T-helper 22 cell (primary cell): Measurements from ENCODE around the gene CFAP53.
"Not testable (repeated sequence)": the region's sequence is repeated elsewhere in the genome, so short reads cannot be mapped to it uniquely, and the experiment has no call there.

Source experiments
- DNase-seq: peaks from one replicate; pipeline ENCODE4 v3.0.0-alpha.2; 2020; ENCODE audit warnings: low read depth

CFAP53 gene, protein sequence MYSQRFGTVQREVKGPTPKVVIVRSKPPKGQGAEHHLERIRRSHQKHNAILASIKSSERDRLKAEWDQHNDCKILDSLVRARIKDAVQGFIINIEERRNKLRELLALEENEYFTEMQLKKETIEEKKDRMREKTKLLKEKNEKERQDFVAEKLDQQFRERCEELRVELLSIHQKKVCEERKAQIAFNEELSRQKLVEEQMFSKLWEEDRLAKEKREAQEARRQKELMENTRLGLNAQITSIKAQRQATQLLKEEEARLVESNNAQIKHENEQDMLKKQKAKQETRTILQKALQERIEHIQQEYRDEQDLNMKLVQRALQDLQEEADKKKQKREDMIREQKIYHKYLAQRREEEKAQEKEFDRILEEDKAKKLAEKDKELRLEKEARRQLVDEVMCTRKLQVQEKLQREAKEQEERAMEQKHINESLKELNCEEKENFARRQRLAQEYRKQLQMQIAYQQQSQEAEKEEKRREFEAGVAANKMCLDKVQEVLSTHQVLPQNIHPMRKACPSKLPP

GRCh38 chr18:50266248-50266704 lies at the start of gene CFAP53:
Gene CFAP53, minus strand, starts transcription at chr18:50266495. Its CDS starts 91 bp downstream, at chr18:50266404.
- peak; percentile 70 for DNase-seq

- no peak for DNase-seq
Observed at GRCh38 chr18:50315100-50315871, 49.0 kb upstream of the CFAP53 start.

GRCh38 chr18:50313873-50314460 lies 47.7 kb upstream of the CFAP53 start:
- DNase-seq = no peak

DNA sequence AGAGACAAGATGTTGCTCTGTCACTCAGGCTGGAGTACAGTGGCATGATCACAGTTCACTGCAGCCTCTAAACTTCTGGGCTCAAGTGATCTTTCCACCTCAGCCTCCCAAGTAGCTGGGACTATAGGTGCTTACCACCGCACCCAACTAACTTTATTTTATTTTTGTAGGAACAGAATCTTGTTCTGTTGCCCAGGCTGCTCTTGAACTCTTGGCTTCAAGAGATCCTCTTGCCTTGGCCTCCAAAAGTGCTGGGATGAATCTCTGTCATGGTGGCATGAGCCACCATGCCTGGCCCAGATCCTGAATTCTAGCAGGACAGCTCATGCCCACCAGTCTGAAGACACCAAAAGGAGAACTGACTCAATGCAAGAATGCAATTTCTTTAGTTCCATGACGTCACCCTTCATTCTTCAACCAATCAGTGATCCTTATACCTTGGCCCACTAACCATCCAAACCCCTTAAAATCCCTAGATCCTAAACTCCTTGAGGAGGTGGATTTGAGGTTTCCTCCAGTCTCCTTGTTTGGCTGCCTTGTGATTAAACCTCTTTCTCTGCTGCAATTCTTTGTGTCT lies 46.8 kb upstream of the CFAP53 start:
- no peak for DNase-seq

- no peak for DNase-seq
Observed at GRCh38 chr18:50312296-50313030, 46.2 kb upstream of the CFAP53 start.

DNA sequence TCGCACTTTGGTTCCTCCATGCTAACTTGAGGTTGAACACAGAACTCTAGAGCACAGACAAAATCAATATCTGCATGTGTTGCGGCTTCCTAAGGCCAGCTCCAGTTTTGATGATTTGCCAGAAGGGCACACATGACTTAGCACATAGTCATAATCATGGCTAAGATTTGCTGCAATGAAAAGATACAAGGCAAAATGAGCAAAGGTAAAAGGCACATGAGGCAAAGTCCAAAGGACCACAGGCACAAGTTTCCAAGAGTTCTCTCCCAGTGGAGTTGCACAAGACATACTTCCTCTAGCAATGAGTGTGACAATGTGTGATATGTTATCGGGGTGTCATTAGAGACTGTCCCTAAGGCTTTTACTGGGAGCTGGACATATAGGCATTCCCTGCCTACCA lies 45.4 kb upstream of the CFAP53 start:
- no peak for DNase-seq

- no peak for DNase-seq
Observed at GRCh38 chr18:50310080-50310479, 43.8 kb upstream of the CFAP53 start.

GRCh38 chr18:50308851-50309250 lies 42.6 kb upstream of the CFAP53 start:
- DNase-seq = not testable (repeated sequence)

DNA sequence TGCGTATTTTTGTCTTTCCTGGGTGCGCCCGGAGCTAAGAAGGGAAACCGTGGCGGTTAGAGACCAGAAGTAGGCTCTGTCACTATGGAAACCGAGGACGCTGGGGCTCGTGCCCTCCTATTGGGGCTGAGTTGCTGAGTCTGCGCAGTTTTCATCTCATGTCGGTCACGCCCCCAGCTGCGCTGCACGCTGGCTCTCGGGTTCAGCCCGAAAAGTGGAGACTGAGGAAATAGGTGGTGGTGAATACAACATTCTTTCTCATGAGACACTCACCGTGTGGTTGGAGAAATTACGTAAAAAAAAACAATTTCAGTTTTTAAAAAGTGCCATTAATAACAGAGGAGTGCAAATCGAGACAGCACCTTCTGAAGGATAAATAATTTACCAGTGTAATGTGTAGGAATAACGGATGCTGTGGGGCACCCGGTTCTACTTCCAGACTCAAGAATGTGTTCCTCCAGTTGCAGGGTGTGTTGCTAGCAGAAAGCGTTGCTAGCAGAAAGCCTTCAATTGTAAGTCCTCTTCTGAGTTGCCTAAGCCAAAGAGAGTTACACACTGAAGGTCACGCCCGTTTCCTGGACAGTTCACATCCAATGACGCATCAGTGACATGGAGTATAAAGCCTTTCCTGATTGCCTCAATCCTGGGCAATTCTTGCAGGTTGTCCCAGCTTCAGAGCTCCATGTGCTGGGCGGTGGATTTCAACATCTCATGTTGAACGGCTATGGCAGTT lies 41.6 kb upstream of the CFAP53 start:
- DNase-seq = peak; percentile 82

DNA sequence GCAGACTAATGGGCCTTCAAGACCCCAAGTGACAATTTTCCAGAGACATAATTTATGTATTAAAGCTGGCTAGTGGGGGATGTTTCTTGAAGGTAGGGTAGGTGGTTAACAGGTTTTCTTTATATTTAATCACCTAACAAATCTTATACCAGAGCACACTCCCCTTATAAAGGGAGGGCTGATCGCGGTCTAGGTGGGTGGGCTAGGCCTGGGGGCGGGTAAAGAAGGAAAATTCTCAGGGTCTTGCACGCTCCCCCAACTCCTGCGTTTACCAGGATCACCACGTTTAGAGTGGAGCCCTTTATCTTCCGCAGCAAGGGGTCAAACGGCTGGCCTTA lies 41.1 kb upstream of the CFAP53 start:
- DNase-seq = no peak

- no peak for DNase-seq
Observed at GRCh38 chr18:50306944-50307343, 40.6 kb upstream of the CFAP53 start.

GRCh38 chr18:50301074-50301473 lies 34.8 kb upstream of the CFAP53 start:
- no peak for DNase-seq

DNA sequence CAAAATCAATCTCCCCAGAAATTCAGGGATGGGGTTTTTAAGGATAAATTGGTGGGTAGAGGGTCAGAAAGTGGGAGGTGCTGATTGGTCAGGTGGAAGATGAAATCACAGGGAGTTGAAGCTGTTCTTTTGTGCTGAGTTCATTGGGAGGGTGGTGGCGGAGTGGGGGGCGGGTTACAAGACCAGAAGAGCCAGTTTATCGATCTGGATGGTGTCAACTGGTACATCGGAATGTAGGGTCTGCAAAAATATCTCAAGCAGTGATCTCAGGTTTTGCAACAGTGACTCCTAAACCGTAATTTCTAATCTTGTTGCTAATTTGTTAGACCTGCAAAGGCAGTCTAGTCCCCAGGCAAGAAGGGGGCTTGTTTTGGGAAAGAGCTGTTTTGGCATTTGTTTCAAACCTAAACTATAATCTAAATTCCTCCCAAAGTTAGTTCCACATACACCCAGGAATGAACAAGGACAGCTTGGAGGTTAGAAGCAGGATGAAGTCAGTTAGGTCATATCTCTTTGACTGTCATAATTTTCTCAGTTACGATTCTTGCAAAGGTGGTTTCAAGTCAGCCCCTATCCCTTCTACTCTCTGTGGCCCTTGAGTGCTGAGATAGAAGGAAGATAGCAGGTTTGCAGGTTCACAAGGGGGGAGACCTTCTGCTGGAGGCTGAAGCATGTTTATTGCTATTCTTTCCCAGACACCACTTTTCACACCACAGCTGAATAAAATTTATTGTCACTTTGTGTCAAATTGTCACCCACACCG lies 33.5 kb upstream of the CFAP53 start:
- no peak for DNase-seq

DNA sequence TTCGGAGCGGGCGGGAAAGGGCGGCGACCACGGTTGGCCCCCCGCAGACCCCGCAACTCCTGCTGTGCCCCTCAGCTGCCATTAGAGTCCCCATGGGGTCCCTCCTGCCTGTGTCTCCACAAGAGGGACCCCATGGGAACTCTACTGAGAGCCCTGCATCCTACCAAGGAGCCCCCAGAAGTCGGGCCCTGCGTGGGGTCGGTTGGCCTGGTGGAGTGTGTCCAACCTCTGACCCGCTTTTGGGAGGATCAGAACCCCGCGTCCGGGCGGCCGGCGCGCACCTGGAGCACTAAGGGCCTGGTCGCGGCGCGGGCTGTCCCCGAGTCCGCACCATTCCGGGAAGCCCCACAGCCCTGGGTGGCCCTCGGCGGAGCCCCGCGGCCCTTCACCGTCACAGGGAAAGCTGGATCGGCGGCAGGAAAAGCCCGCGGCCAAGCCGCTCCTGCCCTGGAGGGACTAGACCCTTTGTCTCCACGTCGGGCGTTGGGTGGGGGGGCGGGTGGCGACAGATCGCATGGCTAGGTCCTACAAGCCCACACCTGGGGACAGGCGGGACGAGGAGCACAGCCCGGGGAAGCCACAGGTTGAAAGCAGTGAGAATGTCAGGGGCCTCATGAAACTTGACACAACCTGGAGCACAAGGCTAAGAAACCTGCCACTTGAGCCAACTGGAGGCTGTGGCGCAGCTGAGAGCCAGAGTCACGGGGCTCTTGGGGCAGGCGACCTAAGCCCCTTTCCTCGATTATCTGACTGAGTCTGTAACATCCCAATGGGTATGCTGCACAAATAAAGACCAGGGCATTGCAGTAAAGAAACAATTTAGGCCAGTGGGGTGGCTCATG lies 32.4 kb upstream of the CFAP53 start:
- no peak for DNase-seq

DNA sequence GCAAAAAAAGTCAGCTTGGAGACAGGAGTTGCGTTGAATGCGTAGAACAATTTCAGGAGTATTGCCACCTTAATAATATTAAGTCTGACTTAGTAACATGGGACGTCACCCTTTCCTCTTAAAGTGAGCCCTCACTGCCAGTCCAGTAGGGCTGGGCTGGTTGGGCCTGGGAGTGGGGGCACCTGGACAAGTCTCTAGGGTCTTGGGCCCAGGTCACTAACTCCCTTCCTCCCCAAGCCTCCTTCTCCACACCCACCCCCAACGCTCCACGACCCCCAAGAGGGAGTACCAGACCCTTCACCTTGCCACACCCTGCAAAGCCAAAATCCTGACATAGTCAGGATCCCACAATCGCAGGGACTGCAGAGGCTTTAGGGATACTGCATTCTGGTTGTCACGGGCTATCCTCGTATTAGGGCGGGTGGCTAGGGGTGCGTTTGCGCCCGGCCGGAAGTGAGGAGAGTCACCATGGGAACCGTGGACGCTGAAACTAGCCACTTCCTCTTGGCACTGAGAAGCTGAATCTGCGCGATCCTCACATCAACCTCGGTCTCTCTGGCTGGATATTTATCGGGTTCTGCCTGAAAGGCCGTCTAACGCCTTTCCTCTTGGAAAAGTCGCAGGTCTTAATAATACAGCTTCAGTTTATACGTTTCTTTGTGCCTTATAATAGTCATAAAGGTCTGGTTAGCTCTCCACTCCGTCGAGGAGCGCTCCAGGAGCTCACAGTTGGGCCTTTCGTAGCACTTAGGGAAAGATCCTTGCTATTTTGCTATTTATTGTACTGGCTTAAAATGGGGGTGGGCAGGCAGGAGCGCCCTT lies 31.5 kb upstream of the CFAP53 start:
- DNase-seq = no peak

DNA sequence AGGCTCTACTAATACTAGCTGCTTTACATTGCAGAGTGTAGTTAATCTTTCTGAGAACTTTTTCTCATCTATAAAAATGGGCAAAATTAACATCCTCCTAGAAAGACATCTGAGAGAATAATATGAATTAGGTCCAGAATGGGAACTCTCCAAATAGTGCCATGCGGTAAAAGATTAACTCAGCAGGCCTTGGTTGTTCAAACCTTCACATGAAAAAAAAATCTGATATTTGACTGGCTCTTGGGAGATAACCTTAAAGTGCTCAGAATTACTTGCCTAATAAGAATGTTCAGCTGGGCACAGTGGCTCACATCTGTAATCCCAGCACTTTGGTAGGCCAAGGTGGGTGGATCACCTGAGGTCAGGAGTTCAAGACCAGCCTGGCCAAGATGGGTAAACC lies 26.7 kb upstream of the CFAP53 start:
- DNase-seq = no peak

- no peak for DNase-seq
Observed at GRCh38 chr18:50289108-50289443, 22.8 kb upstream of the CFAP53 start.

DNA sequence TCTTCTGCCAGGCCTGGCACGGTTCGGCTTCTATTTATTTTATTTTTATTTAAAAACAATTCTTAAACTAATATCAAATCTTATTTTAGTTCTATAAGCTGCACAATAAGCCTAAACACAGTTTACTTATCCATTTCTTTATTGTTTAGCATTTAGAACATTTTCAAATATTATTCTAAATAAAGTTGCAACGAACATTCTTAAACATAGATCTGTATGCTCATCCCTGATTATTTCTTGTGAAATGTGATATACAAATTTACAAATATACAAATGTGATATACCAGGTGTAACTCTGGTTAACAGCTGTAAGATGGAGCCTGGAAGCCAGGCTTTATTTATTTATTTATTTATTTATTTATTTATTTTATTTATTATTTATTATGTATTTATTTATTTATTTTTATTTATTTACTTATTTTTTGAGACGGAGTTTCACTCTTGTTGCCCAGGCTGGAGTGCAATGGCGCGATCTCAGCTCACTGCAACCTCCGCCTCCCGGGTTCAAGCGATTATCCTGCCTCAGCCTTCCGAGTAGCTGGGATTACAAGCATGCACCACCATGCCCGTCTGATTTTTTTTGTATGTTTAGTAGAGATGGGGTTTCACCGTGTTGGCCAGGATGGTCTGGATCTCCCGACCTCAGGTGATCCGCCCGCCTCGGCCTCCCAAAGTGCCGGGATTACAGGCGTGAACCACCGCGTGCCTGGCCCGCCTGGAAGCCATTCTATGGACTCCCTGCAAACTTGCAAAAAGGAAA lies 22.2 kb upstream of the CFAP53 start:
- not testable (repeated sequence) for DNase-seq
